OCI-LY1 (cell line): Measurements from ENCODE around the gene GPR3.
"Not testable (repeated sequence)": the region's sequence is repeated elsewhere in the genome, so short reads cannot be mapped to it uniquely, and the experiment has no call there.

ENCODE experiments used
- H2AFZ ChIP-seq: fragments of 200-600 bp; sonication (generic), shearing (Covaris generic); 2 replicates; pipeline ENCODE4 v1.6.0; 2014; ENCODE audit warnings: antibody characterized with exemption, mild to moderate bottlenecking, low read length
- H3F3A ChIP-seq: fragments of 200-600 bp; sonication (generic), shearing (Covaris generic); 2 replicates; pipeline ENCODE4 v1.6.0; 2014; ENCODE audit warnings: mild to moderate bottlenecking, antibody characterized with exemption, low read length, moderate library complexity; ENCODE audit not compliant: insufficient read depth
- H3K27ac ChIP-seq: fragments of 200-600 bp; sonication (generic); 2 replicates; pipeline ENCODE4 v1.5.1; 2014; ENCODE audit warnings: low read length, mixed run types, mild to moderate bottlenecking, low read depth; ENCODE audit not compliant: poor library complexity, severe bottlenecking
- H3K27me3 ChIP-seq: fragments of 200-600 bp; sonication (generic); 2 replicates; pipeline ENCODE4 v1.6.0; 2014; ENCODE audit warnings: antibody characterized with exemption, mild to moderate bottlenecking, low read length, moderate library complexity; ENCODE audit not compliant: insufficient read depth
- H3K36me3 ChIP-seq: fragments of 200-600 bp; sonication (generic); 2 replicates; pipeline ENCODE4 v1.6.1; 2014; ENCODE audit warnings: mild to moderate bottlenecking, antibody characterized with exemption, low read length, moderate library complexity, mixed read lengths; ENCODE audit not compliant: insufficient read depth
- H3K4me1 ChIP-seq: fragments of 200-600 bp; sonication (generic); 2 replicates; pipeline ENCODE4 v1.5.1; 2014; ENCODE audit warnings: mild to moderate bottlenecking, low read length, moderate library complexity; ENCODE audit not compliant: insufficient read depth, severe bottlenecking
- H3K4me2 ChIP-seq: fragments of 200-600 bp; sonication (generic), shearing (Covaris generic); 2 replicates; pipeline ENCODE4 v1.6.1; 2014; ENCODE audit warnings: low read length
- H3K4me3 ChIP-seq: fragments of 200-600 bp; sonication (generic); 2 replicates; pipeline ENCODE4 v1.5.1; 2014; ENCODE audit warnings: low read length, low read depth, mild to moderate bottlenecking, mixed read lengths; ENCODE audit not compliant: poor library complexity, severe bottlenecking
- H3K79me2 ChIP-seq: fragments of 200-600 bp; shearing (Covaris generic); 2 replicates; pipeline ENCODE4 v1.6.1; 2016; ENCODE audit warnings: mixed run types, low read length, mixed read lengths; ENCODE audit not compliant: insufficient read depth
- H3K9ac ChIP-seq: fragments of 200-600 bp; sonication (generic), shearing (Covaris generic); 2 replicates; pipeline ENCODE4 v1.6.1; 2014; ENCODE audit warnings: mild to moderate bottlenecking, low read length, mixed read lengths
- H3K9me2 ChIP-seq: fragments of 200-600 bp; sonication (generic), shearing (Covaris generic); 2 replicates; pipeline ENCODE4 v1.6.1; 2014; ENCODE audit warnings: low read depth, mild to moderate bottlenecking, low read length, mixed read lengths
- H3K9me3 ChIP-seq: fragments of 200-600 bp; shearing (Covaris generic); 2 replicates; pipeline ENCODE4 v1.6.1; 2014; ENCODE audit warnings: low read length, mixed read lengths
- H4K20me1 ChIP-seq: fragments of 200-600 bp; sonication (generic), shearing (Covaris generic); 2 replicates; pipeline ENCODE4 v1.6.0; 2016; ENCODE audit warnings: mild to moderate bottlenecking, low read length; ENCODE audit not compliant: insufficient read depth
- CTCF ChIP-seq: fragments of 200-600 bp; sonication (generic), shearing (Covaris generic); IDR thresholded peaks from 2 replicates; pipeline ENCODE4 v1.5.1; 2017; ENCODE audit warnings: mild to moderate bottlenecking, antibody characterized with exemption, low read length, moderate library complexity, mixed read lengths
- EZH2 ChIP-seq: fragments of 200-600 bp; sonication (generic), shearing (Covaris generic); IDR thresholded peaks from 2 replicates; pipeline ENCODE4 v1.8.0; 2017; ENCODE audit warnings: borderline replicate concordance, mixed run types, mild to moderate bottlenecking, antibody characterized with exemption, low read length, moderate library complexity, mixed read lengths

GPR3 gene

GRCh38 chr1:27381969-27382762 is 10.3 kb upstream of the GPR3 start:
- Histone ChIP-seq H3K9me3 (no peaks in the 10 kb centered on the region), H3K79me2 (no peaks in the 10 kb centered on the region), H2AFZ (no peak overlapping the region), H3K9ac (no peak overlapping the region), H3K4me2 (no peak overlapping the region), H3K4me1 (no peaks in the 10 kb centered on the region), H3K4me3 (no peak overlapping the region), H4K20me1 (no peaks in the 10 kb centered on the region), H3K27ac (no peak overlapping the region), H3F3A (no peaks in the 10 kb centered on the region), H3K9me2 (no peaks in the 10 kb centered on the region), H3K27me3 (peaks cover 4% of the 10 kb centered on the region; the same call in 1 of the 2 replicates), H3K36me3 (no peaks in the 10 kb centered on the region)
- TF ChIP-seq EZH2 = no peak
- TF ChIP-seq CTCF = no peak

GRCh38 chr1:27383039-27383605 is 9.3 kb upstream of the GPR3 start, which contains the start of gene CD164L2:
TSS of gene CD164L2 (minus strand) at chr1:27383333. CDS start at chr1:27383239, 94 bp downstream.
- H3K36me3 ChIP-seq = no peaks in the 10 kb centered on the region
- no peak within 1 kb of the TSS for H3K9ac ChIP-seq
- H3K27ac ChIP-seq = no peak within 1 kb of the TSS
- no peaks in the 10 kb centered on the region for H3F3A ChIP-seq
- no peaks in the 10 kb centered on the region for H3K9me2 ChIP-seq
- no peak within 1 kb of the TSS for H3K4me3 ChIP-seq
- no peaks in the 10 kb centered on the region for H3K4me1 ChIP-seq
- no peaks in the 10 kb centered on the region for H3K9me3 ChIP-seq
- no peak within 1 kb of the TSS for H3K4me2 ChIP-seq
- TF ChIP-seq CTCF (no peak), EZH2 (no peak)
- no peak within 1 kb of the TSS for H2AFZ ChIP-seq
- H4K20me1 ChIP-seq = no peaks in the 10 kb centered on the region
- no peaks in the 10 kb centered on the region for H3K79me2 ChIP-seq
- peaks cover 4% of the 10 kb centered on the region; the same call in 1 of the 2 replicates for H3K27me3 ChIP-seq

- no peak for TF ChIP-seq EZH2
- TF ChIP-seq CTCF = no peak
- Histone ChIP-seq H3K9ac (no peak overlapping the region), H3K4me1 (no peaks in the 10 kb centered on the region), H3K4me3 (no peak overlapping the region), H3K27ac (no peak overlapping the region), H3K36me3 (no peaks in the 10 kb centered on the region), H4K20me1 (no peaks in the 10 kb centered on the region), H3K9me3 (no peaks in the 10 kb centered on the region), H3K27me3 (peaks cover 4% of the 10 kb centered on the region; the same call in 1 of the 2 replicates), H3K9me2 (no peaks in the 10 kb centered on the region), H3K4me2 (no peak overlapping the region), H3K79me2 (no peaks in the 10 kb centered on the region), H3F3A (no peaks in the 10 kb centered on the region), H2AFZ (no peak overlapping the region)
Observed at GRCh38 chr1:27383661-27384060, 8.8 kb upstream of the GPR3 start.

- not testable (repeated sequence) for H3F3A ChIP-seq, H3K79me2 ChIP-seq, H3K36me3 ChIP-seq, H3K9ac ChIP-seq, H2AFZ ChIP-seq, H3K4me3 ChIP-seq, H3K4me2 ChIP-seq, H3K27ac ChIP-seq, H3K9me3 ChIP-seq, H4K20me1 ChIP-seq, H3K27me3 ChIP-seq, H3K4me1 ChIP-seq, H3K9me2 ChIP-seq
Observed at GRCh38 chr1:27384797-27385196, 7.6 kb upstream of the GPR3 start.
